Colonic mucosa (tissue), 4 donors: ENCODE measurements around the gene SYNDIG1. TPM values are rescaled to one million over a fixed set of nuclear protein-coding genes. Genes with fewer than 3 reads are reported as not detected.

ENCODE experiments used
- DNase-seq: peaks from one replicate; pipeline ENCODE4 v3.0.0-alpha.2; 2020
- H3K27ac ChIP-seq: fragments of 200-600 bp; one replicate; pipeline ENCODE4 v1.8.0; 2021
- H3K27me3 ChIP-seq: fragments of 200-600 bp; one replicate; pipeline ENCODE4 v1.8.0; 2021
- H3K36me3 ChIP-seq: fragments of 200-600 bp; one replicate; pipeline ENCODE4 v1.8.0; 2021
- H3K4me1 ChIP-seq: fragments of 200-600 bp; one replicate; pipeline ENCODE4 v1.8.0; 2021; ENCODE audit warnings: mild to moderate bottlenecking
- H3K4me3 ChIP-seq: fragments of 200-600 bp; one replicate; pipeline ENCODE4 v1.8.0; 2021
- H3K9ac ChIP-seq, 2 donors: one replicate each; pipeline ENCODE4 v1.7.0; 2013; ENCODE audit warnings: control low read depth in 2 of 2, low read depth in 2 of 2, low read length in 2 of 2
- H3K9me3 ChIP-seq: fragments of 200-600 bp; one replicate; pipeline ENCODE4 v1.8.0; 2021
- intact Hi-C: fragments of 100-400 bp; cut with DNase I; formaldehyde crosslinking; loops from one replicate; pipeline ENCODE4 v1.14.1; 2022
- total RNA-seq, 2 donors: library from RNA; stranded (reverse); fragmentation: NEBNext Ultra II Directional in 1 of 2; extraction: Animal tissue kit (Norgen Biotek cat#: 25700) in 1 of 2; gene quantifications; one replicate each; pipeline ENCODE4 v1.2.1, GENCODE V29; 2021
- TF ChIP-seq, protein P1 (sequence below): fragments of 200-600 bp; IDR thresholded peaks from one replicate; pipeline ENCODE4 v1.8.0; 2022; ENCODE audit warnings: antibody characterized with exemption, mild to moderate bottlenecking
- donor health status: healthy.
- donor health status: DM: no; HTN: no; CAD: no.
- donor health status: DM: no; HTN: no; CAD: no.

Gene SYNDIG1
- total RNA-seq, 2 donors from 2014 or later: 0.10 to 0.19 TPM

DNA sequence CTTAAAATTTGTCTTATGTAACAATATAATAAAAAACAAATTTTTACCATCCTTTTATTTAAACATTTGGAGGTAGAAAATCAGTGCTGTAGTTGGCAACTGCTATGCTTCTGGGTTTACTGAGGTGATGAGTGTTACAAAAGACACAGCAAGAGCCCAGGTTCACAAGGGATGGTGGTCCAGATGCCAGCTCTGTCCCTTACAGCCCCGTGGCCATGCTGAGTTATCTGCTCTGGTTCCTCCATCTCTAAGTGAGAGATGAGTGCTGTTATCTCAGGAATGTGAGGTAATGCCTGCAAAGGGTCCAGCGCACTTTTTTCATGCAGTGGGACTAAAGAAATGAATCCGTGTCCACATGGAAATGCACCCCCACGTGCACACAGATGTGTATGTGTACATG, 17.8 kb downstream of the SYNDIG1 start:
- TF ChIP-seq, protein P1, sequence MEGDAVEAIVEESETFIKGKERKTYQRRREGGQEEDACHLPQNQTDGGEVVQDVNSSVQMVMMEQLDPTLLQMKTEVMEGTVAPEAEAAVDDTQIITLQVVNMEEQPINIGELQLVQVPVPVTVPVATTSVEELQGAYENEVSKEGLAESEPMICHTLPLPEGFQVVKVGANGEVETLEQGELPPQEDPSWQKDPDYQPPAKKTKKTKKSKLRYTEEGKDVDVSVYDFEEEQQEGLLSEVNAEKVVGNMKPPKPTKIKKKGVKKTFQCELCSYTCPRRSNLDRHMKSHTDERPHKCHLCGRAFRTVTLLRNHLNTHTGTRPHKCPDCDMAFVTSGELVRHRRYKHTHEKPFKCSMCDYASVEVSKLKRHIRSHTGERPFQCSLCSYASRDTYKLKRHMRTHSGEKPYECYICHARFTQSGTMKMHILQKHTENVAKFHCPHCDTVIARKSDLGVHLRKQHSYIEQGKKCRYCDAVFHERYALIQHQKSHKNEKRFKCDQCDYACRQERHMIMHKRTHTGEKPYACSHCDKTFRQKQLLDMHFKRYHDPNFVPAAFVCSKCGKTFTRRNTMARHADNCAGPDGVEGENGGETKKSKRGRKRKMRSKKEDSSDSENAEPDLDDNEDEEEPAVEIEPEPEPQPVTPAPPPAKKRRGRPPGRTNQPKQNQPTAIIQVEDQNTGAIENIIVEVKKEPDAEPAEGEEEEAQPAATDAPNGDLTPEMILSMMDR: no peak
- Histone ChIP-seq H3K4me3 (no peak overlapping the region), H3K9me3 (no peaks in the 10 kb centered on the region), H3K36me3 (no peaks in the 10 kb centered on the region), H3K4me1 (no peaks in the 10 kb centered on the region), H3K27ac (no peak overlapping the region), H3K9ac (no peak overlapping the region), H3K27me3 (no peaks in the 10 kb centered on the region)
- intact Hi-C loops: no loop called here
- no peak for DNase-seq

DNA sequence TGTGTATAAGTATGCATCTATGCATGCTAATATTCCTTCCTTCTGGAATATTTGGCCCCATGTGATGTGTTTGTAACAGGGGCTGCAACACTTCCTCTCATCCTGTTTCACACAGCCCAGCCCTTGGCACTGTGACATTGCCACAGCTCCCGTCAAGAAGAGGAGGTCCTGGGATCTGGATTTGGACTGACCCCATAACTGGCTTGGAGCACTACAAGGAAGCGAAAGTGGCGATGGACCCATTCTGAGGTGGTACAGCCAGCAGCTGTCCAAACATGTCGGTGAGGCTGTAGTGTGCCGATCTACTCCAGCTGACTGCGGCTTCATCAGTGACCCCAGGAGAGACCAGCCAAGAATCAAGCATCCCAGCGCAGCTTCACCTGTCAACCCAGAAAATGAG, 18.2 kb downstream of the SYNDIG1 start:
- H3K27ac ChIP-seq: no peak overlapping the region
- no peaks in the 10 kb centered on the region for H3K4me1 ChIP-seq
- H3K36me3 ChIP-seq: no peaks in the 10 kb centered on the region
- TF ChIP-seq, protein P1: no peak
- H3K9me3 ChIP-seq: no peaks in the 10 kb centered on the region
- intact Hi-C loops: no loop called here
- no peak for DNase-seq
- H3K9ac ChIP-seq: no peak overlapping the region
- no peak overlapping the region for H3K4me3 ChIP-seq
- H3K27me3 ChIP-seq: no peaks in the 10 kb centered on the region

DNA sequence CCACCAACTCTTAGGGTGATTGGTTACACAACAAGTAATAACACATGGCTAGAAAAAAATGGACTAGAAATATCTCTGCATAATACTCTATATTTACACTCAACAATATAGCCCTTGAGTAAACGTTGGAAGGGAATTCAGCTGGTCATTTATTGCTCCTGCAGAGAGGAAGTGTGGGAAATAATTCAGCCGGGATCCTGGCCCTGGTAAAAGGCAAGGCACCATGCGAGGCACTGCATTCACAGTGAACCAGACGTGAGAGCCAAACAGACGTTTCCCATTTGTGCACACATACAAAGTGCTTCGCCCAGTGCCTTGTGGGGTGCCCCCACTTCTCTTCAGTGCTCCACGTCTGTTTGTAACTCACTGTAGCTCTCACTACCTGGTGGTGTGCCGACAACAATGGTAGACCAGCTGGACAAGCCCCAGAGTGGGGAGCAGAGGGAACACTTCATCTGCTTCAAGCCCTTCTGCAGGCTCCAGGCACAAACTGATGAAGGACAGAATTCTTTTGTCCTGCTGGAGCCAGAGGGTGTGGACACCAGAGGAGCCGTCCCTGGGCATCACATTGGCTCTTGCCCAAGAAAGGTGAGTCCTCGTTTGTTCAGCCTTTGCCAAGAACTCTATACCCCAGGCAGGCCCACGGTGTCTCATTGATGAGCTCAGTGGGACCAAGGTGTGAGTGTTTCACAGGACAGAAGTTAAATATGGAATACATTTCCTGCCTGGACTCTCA, 18.8 kb downstream of the SYNDIG1 start:
- no peak overlapping the region for H3K9ac ChIP-seq
- H3K36me3 ChIP-seq: no peaks in the 10 kb centered on the region
- no peaks in the 10 kb centered on the region for H3K9me3 ChIP-seq
- intact Hi-C loops: no loop called here
- no peak for DNase-seq
- H3K27ac ChIP-seq: no peak overlapping the region
- H3K4me1 ChIP-seq: no peaks in the 10 kb centered on the region
- H3K4me3 ChIP-seq: no peak overlapping the region
- no peaks in the 10 kb centered on the region for H3K27me3 ChIP-seq
- TF ChIP-seq, protein P1: no peak

DNA sequence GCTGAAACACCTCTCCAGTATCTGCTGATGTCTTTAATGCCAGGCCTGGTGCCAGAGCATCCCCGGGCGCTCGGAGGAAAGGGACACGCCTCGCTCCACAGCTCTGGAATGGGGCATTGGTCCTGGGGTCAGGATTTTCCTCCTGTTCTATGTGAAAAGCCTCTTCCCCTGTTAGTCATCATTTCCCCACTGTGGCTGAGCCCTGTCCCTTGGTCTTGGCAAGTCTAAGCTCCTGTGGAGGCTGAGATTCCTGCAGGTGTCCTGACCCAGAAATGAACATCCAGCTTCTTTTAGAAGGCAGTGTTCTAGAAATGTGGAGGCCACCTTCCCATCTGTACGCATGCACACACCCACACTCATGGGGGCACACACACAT, 19.4 kb downstream of the SYNDIG1 start:
- Histone ChIP-seq H3K27me3 (no peaks in the 10 kb centered on the region), H3K9me3 (no peaks in the 10 kb centered on the region), H3K4me3 (no peak overlapping the region), H3K9ac (no peak overlapping the region), H3K36me3 (no peaks in the 10 kb centered on the region), H3K27ac (no peak overlapping the region), H3K4me1 (no peaks in the 10 kb centered on the region)
- no peak for DNase-seq
- TF ChIP-seq, protein P1: no peak
- intact Hi-C loops: no loop called here

DNA sequence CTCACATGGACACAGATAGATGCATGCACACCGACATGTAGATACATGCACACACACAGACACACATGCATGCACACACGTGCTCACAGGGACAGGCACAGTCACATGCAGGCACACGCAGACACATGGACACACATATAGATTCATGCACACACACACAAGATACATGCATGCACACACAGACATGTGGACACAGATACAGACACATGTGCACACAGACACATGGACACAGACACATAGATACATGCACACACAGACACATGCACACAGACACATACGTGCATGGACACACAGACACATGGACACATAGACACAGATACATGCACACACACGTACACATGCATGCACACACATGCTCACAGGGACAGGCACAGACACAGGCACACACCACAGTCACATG, 19.8 kb downstream of the SYNDIG1 start:
- DNase-seq: no peak
- TF ChIP-seq, protein P1: no peak
- Histone ChIP-seq H3K4me1 (no peaks in the 10 kb centered on the region), H3K27me3 (no peaks in the 10 kb centered on the region), H3K9me3 (no peaks in the 10 kb centered on the region), H3K9ac (no peak overlapping the region), H3K27ac (no peak overlapping the region), H3K4me3 (no peak overlapping the region), H3K36me3 (no peaks in the 10 kb centered on the region)
- intact Hi-C loops: no loop called here
